Liver (tissue), 9 donors: Measurements from ENCODE around the gene CCDC92. TPM values are rescaled to one million over a fixed set of nuclear protein-coding genes. Genes with fewer than 3 reads are reported as not detected.

Source experiments
- DNase-seq: peaks from one replicate; pipeline ENCODE4 v3.0.0-alpha.2; 2017; ENCODE audit warnings: low spot score
- H3K27ac ChIP-seq, 2 donors: one replicate each; pipeline ENCODE4 v1.7.0; 2013; ENCODE audit warnings: inconsistent platforms in 2 of 2, low read length in 2 of 2, control low read depth in 1 of 2, low read depth in 1 of 2, mild to moderate bottlenecking in 1 of 2
- H3K27me3 ChIP-seq, 4 donors: one replicate each; pipeline versions ENCODE4 v1.6.1 to v1.7.0; 2013; ENCODE audit warnings: low read length in 3 of 4, inconsistent platforms in 1 of 4, mild to moderate bottlenecking in 1 of 4, moderate library complexity in 1 of 4; ENCODE audit not compliant: control insufficient read depth in 4 of 4, insufficient read depth in 4 of 4
- H3K36me3 ChIP-seq, 4 donors: one replicate each; pipeline versions ENCODE4 v1.6.1 to v1.7.0; 2013; ENCODE audit warnings: low read length in 3 of 4, mild to moderate bottlenecking in 3 of 4, low read depth in 1 of 4, moderate library complexity in 1 of 4; ENCODE audit not compliant: control insufficient read depth in 4 of 4, insufficient read depth in 3 of 4
- H3K4me1 ChIP-seq, 4 donors: one replicate each; pipeline versions ENCODE4 v1.6.1 to v1.7.0; 2013; ENCODE audit warnings: low read length in 3 of 4, mild to moderate bottlenecking in 3 of 4, moderate library complexity in 1 of 4; ENCODE audit not compliant: control insufficient read depth in 4 of 4, insufficient read depth in 4 of 4
- H3K4me3 ChIP-seq, 3 donors: one replicate each; pipeline versions ENCODE4 v1.6.1 to v1.7.0; 2013; ENCODE audit warnings: low read length in 3 of 3, control low read depth in 1 of 3, low read depth in 1 of 3, mild to moderate bottlenecking in 1 of 3
- H3K9ac ChIP-seq, 2 donors: one replicate each; pipeline ENCODE4 v1.7.0; 2013; ENCODE audit warnings: low read length in 2 of 2, mild to moderate bottlenecking in 2 of 2, moderate library complexity in 2 of 2, control low read depth in 1 of 2, low read depth in 1 of 2
- H3K9me3 ChIP-seq, 4 donors: one replicate each; pipeline versions ENCODE4 v1.6.1 to v1.7.0; 2013; ENCODE audit warnings: low read length in 3 of 4; ENCODE audit not compliant: control insufficient read depth in 4 of 4
- CTCF ChIP-seq: fragments of 150-350 bp; IDR thresholded peaks from 2 replicates; pipeline ENCODE4 v1.5.1; 2017; ENCODE audit warnings: improper control_type of control experiment, low read depth, low read length; ENCODE audit not compliant: missing input control
- EGR1 ChIP-seq, 2 donors: IDR thresholded peaks; 2 replicates each; pipeline ENCODE4 v1.6.1; 2016 to 2018; ENCODE audit warnings: antibody characterized with exemption in 2 of 2, low read depth in 2 of 2
- FOXA1 ChIP-seq: IDR thresholded peaks from 2 replicates; pipeline ENCODE4 v1.6.1; 2016; ENCODE audit warnings: antibody characterized with exemption
- GABPA ChIP-seq, 2 donors: IDR thresholded peaks in 1 of 2; conservative IDR thresholded peaks in 1 of 2; 2 replicates each; pipeline ENCODE4 v1.6.1; 2016; ENCODE audit warnings: antibody characterized with exemption in 2 of 2, mild to moderate bottlenecking in 1 of 2, moderate library complexity in 1 of 2
- HNF4A ChIP-seq, 2 donors: conservative IDR thresholded peaks; 2 replicates each; pipeline ENCODE4 v1.6.1; 2016; ENCODE audit warnings: antibody characterized with exemption in 2 of 2, mild to moderate bottlenecking in 2 of 2
- HNF4G ChIP-seq: IDR thresholded peaks from 2 replicates; pipeline ENCODE4 v1.6.1; 2016; ENCODE audit warnings: antibody characterized with exemption
- JUND ChIP-seq, 2 donors: IDR thresholded peaks; 2 replicates each; pipeline ENCODE4 v1.6.1; 2016; ENCODE audit warnings: antibody characterized with exemption in 2 of 2
- MAX ChIP-seq: IDR thresholded peaks from 2 replicates; pipeline ENCODE4 v1.6.1; 2016; ENCODE audit warnings: antibody characterized with exemption
- RAD21 ChIP-seq, 2 donors: IDR thresholded peaks; 2 replicates each; pipeline ENCODE4 v1.6.1; 2016; ENCODE audit warnings: antibody characterized with exemption in 2 of 2, mild to moderate bottlenecking in 2 of 2
- RXRA ChIP-seq, 2 donors: IDR thresholded peaks; 2 replicates each; pipeline ENCODE4 v1.6.1; 2017 to 2018; ENCODE audit warnings: antibody characterized with exemption in 2 of 2, mild to moderate bottlenecking in 1 of 2
- SP1 ChIP-seq: IDR thresholded peaks from 2 replicates; pipeline ENCODE4 v1.6.1; 2018; ENCODE audit warnings: antibody characterized with exemption, mild to moderate bottlenecking
- TAF1 ChIP-seq: conservative IDR thresholded peaks from 2 replicates; pipeline ENCODE4 v1.6.1; 2016; ENCODE audit warnings: antibody characterized with exemption, mild to moderate bottlenecking
- YY1 ChIP-seq: IDR thresholded peaks from 2 replicates; pipeline ENCODE4 v1.6.1; 2016; ENCODE audit warnings: antibody characterized with exemption, mild to moderate bottlenecking
- ZBTB33 ChIP-seq: IDR thresholded peaks from 2 replicates; pipeline ENCODE4 v1.6.1; 2016; ENCODE audit warnings: antibody characterized with exemption
- WGBS: extraction: QIAGEN DNeasy Blood & Tissue Kit; methylation state at CpG from one replicate; pipeline ENCODE4 v1.1.7; 2013; 5-methylcytosine and 5-hydroxymethylcytosine counted together
- polyA plus RNA-seq, 2 donors: library from polyadenylated mRNA; stranded (reverse) in 1 of 2; unstranded in 1 of 2; fragments of 200-250 nt in 1 of 2; fragments of >200 nt in 1 of 2; fragmentation: Nextera tagmentation in 1 of 2; extraction: Ambion mirVana in 1 of 2; gene quantifications; one replicate each; pipeline versions ENCODE4 v1.2.1 to v1.2.3, GENCODE V29; 2013 to 2015
- total RNA-seq, 2 donors: library from RNA; depleted of rRNA; stranded (reverse); fragments of >200 nt; gene quantifications; one replicate each; pipeline ENCODE4 v1.2.3, GENCODE V29; 2014
- TF ChIP-seq, protein P1 (sequence below): IDR thresholded peaks from 2 replicates; pipeline ENCODE4 v1.6.1; 2016; ENCODE audit warnings: antibody characterized with exemption, mild to moderate bottlenecking
- TF ChIP-seq, protein P2 (sequence below): IDR thresholded peaks from 2 replicates; pipeline ENCODE4 v1.6.1; 2016; ENCODE audit warnings: antibody characterized with exemption
- donor health status: healthy.
- donor health status: healthy.
- donor health status: healthy.
- donor health status: healthy.
- donor health status: healthy.

CCDC92 gene
- total and polyA plus RNA-seq, 4 donors, result 2.1 to 14.6 (median 9.3) TPM

GRCh38 chr12:124010687-124011086 is 38.1 kb upstream of the CCDC92 start:
- no peak for DNase-seq
- Histone ChIP-seq H3K27ac (no peak overlapping the region), H3K9me3 (no peaks in the 10 kb centered on the region), H3K9ac (no peak overlapping the region), H3K36me3 (peaks cover 5 to 15% (median 11%) of the 10 kb centered on the region in 4 donors), H3K4me1 (peaks cover 2 to 28% (median 23%) of the 10 kb centered on the region in 4 donors), H3K27me3 (no peaks in the 10 kb centered on the region), H3K4me3 (no peak overlapping the region)
- 88% methylated on average over 3 of the region's 3 CpGs for WGBS
- TF ChIP-seq MAX (no peak), HNF4G (no peak), TAF1 (no peak), GABPA (IDR thresholded peaks at IDR 0.05 in 1 of 2, conservative IDR thresholded peaks at IDR 0.05 in 1 of 2) (no peak), EGR1 (IDR thresholded peaks at IDR 0.05; ENCODE audit: low read depth in 2 of 2) (no peak), ZBTB33 (no peak), YY1 (no peak), RXRA (IDR thresholded peaks at IDR 0.05) (no peak)
- TF ChIP-seq, protein P1, sequence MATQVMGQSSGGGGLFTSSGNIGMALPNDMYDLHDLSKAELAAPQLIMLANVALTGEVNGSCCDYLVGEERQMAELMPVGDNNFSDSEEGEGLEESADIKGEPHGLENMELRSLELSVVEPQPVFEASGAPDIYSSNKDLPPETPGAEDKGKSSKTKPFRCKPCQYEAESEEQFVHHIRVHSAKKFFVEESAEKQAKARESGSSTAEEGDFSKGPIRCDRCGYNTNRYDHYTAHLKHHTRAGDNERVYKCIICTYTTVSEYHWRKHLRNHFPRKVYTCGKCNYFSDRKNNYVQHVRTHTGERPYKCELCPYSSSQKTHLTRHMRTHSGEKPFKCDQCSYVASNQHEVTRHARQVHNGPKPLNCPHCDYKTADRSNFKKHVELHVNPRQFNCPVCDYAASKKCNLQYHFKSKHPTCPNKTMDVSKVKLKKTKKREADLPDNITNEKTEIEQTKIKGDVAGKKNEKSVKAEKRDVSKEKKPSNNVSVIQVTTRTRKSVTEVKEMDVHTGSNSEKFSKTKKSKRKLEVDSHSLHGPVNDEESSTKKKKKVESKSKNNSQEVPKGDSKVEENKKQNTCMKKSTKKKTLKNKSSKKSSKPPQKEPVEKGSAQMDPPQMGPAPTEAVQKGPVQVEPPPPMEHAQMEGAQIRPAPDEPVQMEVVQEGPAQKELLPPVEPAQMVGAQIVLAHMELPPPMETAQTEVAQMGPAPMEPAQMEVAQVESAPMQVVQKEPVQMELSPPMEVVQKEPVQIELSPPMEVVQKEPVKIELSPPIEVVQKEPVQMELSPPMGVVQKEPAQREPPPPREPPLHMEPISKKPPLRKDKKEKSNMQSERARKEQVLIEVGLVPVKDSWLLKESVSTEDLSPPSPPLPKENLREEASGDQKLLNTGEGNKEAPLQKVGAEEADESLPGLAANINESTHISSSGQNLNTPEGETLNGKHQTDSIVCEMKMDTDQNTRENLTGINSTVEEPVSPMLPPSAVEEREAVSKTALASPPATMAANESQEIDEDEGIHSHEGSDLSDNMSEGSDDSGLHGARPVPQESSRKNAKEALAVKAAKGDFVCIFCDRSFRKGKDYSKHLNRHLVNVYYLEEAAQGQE, result no peak

- 86% methylated on average over 6 of the region's 6 CpGs for WGBS
- peaks cover 5 to 15% (median 11%) of the 10 kb centered on the region in 4 donors for H3K36me3 ChIP-seq
Measured at GRCh38 chr12:124009781-124010180, 37.1 kb upstream of the CCDC92 start.

More at GRCh38 chr12:124009781-124010180, 37.1 kb upstream of the CCDC92 start:
- Histone ChIP-seq H3K4me1 (peaks cover 3 to 29% (median 24%) of the 10 kb centered on the region in 4 donors), H3K4me3 (no peak overlapping the region), H3K27me3 (no peaks in the 10 kb centered on the region), H3K27ac (no peak overlapping the region), H3K9ac (no peak overlapping the region), H3K9me3 (no peaks in the 10 kb centered on the region)
- TF ChIP-seq FOXA1 (no peak), SP1 (no peak), YY1 (no peak), JUND (IDR thresholded peaks at IDR 0.05) (no peak), GABPA (IDR thresholded peaks at IDR 0.05 in 1 of 2, conservative IDR thresholded peaks at IDR 0.05 in 1 of 2) (no peak), ZBTB33 (no peak), CTCF (no peak), EGR1 (IDR thresholded peaks at IDR 0.05; ENCODE audit: low read depth in 2 of 2) (no peak), RAD21 (IDR thresholded peaks at IDR 0.05) (no peak), HNF4A (conservative IDR thresholded peaks at IDR 0.05) (no peak), HNF4G (no peak)
- TF ChIP-seq, protein P1, result no peak
- TF ChIP-seq, protein P2, sequence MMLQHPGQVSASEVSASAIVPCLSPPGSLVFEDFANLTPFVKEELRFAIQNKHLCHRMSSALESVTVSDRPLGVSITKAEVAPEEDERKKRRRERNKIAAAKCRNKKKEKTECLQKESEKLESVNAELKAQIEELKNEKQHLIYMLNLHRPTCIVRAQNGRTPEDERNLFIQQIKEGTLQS, result no peak
- DNase-seq, result no peak
